Prostate gland (tissue), 2 donors: Measurements from ENCODE around the gene LMBRD2. TPM values are rescaled to one million over a fixed set of nuclear protein-coding genes. Genes with fewer than 3 reads are reported as not detected.

ENCODE experiments used
- DNase-seq: peaks from one replicate; pipeline ENCODE4 v3.0.0-alpha.2; 2019; ENCODE audit warnings: low spot score
- H3K27ac ChIP-seq, 2 donors: fragments of 200-600 bp; sonication (generic); 2 replicates each; pipeline ENCODE4 v1.5.1; 2017 to 2019
- H3K27me3 ChIP-seq: fragments of 200-600 bp; sonication (generic); replicated peaks from 2 replicates; pipeline ENCODE4 v1.5.1; 2019; ENCODE audit not compliant: insufficient read depth
- H3K36me3 ChIP-seq, 2 donors: fragments of 200-600 bp; sonication (generic); 1 replicate in 1 of 2; 2 replicates in 1 of 2; pipeline versions ENCODE4 v1.5.1 to v1.8.1; 2017 to 2019
- H3K4me1 ChIP-seq: fragments of 200-600 bp; sonication (generic); replicated peaks from 2 replicates; pipeline ENCODE4 v1.5.1; 2019
- H3K4me3 ChIP-seq, 2 donors: fragments of 200-600 bp; sonication (generic); 2 replicates each; pipeline ENCODE4 v1.5.1; 2017 to 2019
- H3K9me3 ChIP-seq: fragments of 200-600 bp; sonication (generic); 2 replicates; pipeline ENCODE4 v1.5.1; 2017
- POLR2A ChIP-seq: fragments of 450-650 bp; IDR thresholded peaks from one replicate; pipeline ENCODE4 v1.6.1; 2016; ENCODE audit warnings: antibody characterized with exemption, mild to moderate bottlenecking
- POLR2AphosphoS5 ChIP-seq: sonication (generic); formaldehyde crosslinking; IDR thresholded peaks from one replicate; pipeline ENCODE4 v1.6.1; 2017; ENCODE audit warnings: antibody characterized with exemption
- WGBS: methylation state at CpG from one replicate; pipeline ENCODE4 v1.1.5; 2018; 5-methylcytosine and 5-hydroxymethylcytosine counted together
- intact Hi-C: fragments of 100-400 bp; cut with DNase I; formaldehyde crosslinking; loops from one replicate; pipeline ENCODE4 v1.14.2; 2022
- microRNA counts, 2 donors: library from miRNA; unstranded; fragments of <30 nt; microRNA quantifications; one replicate each; lab custom pipeline; 2016 to 2017
- microRNA-seq: library from miRNA; unstranded; fragments of <30 nt; microRNA quantifications from one replicate; pipeline ENCODE4, GENCODE V29; 2016
- small RNA-seq, 2 donors: library from RNA; depleted of rRNA; stranded (forward); fragments of <200 nt; gene quantifications; one replicate each; pipeline ENCODE3, GENCODE V24; 2016
- total RNA-seq, 2 donors: library from RNA; depleted of rRNA; stranded (reverse); fragments of >200 nt; gene quantifications; one replicate each; pipeline ENCODE4 v1.1.0, GENCODE V29; 2016
- TF ChIP-seq, protein P1 (sequence below), 4 experiments: fragments of 200-600 bp in 2 of 4; fragments of 450-650 bp in 2 of 4; sonication (generic) in 2 of 4; IDR thresholded peaks; 1 replicate in 3 of 4; 2 replicates in 1 of 4; pipeline ENCODE4 v1.5.1; 2016 to 2019; ENCODE audit warnings: antibody characterized with exemption in 4 of 4, mild to moderate bottlenecking in 2 of 4, moderate library complexity in 2 of 4

LMBRD2 gene
- total RNA-seq, 2 donors from 2014 or later, result 7.4 to 15.7 TPM

DNA sequence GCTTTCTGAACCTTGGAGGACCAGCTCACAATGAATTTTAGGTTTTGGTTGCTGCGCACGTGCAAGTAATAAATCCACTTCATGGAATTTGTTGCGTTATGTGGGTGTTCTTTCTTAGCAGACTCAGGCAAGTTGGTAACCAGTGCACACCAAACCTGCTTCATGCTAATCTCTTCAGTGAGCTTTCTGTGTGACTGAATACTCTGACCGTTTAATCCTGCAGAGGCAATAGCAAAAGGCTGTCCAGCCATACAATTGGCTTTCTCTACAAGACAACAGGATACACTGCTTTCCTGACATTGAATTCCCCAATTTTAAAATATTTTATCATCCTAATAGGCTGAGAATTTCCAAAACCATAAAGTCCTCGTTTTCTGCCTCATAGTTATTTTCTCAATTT is 95.3 kb downstream of the LMBRD2 start:
- no peak overlapping the region for H3K27ac ChIP-seq
- 63% methylated on average over 5 of the region's 5 CpGs for WGBS
- DNase-seq, result no peak

DNA sequence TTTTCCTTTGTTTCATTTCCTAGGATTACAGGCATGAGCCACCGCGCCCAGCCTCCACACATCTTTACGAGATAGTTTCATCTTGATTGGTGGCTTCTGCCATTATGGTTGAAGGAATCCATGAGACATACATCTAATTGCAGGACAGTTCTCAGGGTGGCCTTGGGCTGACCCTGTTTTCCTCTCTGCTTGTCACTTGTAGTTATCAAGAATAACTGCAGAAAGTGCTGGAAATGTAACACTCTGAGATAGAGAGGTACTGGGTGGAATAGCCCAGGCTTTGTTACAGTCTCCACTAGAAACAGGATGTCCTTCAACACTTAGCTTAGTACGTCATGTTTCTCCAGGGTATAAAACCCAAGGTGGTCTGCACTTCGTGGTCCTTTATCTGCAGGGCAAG is 95.7 kb downstream of the LMBRD2 start:
- Histone ChIP-seq H3K4me3 (no peak overlapping the region), H3K36me3 (no peaks in the 10 kb centered on the region), H3K9me3 (no peaks in the 10 kb centered on the region), H3K27me3 (no peaks in the 10 kb centered on the region), H3K4me1 (no peaks in the 10 kb centered on the region), H3K27ac (no peak overlapping the region)
- WGBS, result 87% methylated on average over 5 of the region's 5 CpGs
- intact Hi-C loops, result no loop called here
- DNase-seq, result no peak
- TF ChIP-seq POLR2AphosphoS5 (no peak), POLR2A (no peak)
- TF ChIP-seq, protein P1, sequence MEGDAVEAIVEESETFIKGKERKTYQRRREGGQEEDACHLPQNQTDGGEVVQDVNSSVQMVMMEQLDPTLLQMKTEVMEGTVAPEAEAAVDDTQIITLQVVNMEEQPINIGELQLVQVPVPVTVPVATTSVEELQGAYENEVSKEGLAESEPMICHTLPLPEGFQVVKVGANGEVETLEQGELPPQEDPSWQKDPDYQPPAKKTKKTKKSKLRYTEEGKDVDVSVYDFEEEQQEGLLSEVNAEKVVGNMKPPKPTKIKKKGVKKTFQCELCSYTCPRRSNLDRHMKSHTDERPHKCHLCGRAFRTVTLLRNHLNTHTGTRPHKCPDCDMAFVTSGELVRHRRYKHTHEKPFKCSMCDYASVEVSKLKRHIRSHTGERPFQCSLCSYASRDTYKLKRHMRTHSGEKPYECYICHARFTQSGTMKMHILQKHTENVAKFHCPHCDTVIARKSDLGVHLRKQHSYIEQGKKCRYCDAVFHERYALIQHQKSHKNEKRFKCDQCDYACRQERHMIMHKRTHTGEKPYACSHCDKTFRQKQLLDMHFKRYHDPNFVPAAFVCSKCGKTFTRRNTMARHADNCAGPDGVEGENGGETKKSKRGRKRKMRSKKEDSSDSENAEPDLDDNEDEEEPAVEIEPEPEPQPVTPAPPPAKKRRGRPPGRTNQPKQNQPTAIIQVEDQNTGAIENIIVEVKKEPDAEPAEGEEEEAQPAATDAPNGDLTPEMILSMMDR (IDR thresholded peaks at IDR 0.05), result no peak

More for the DNA sequence above, 95.3 kb downstream of the LMBRD2 start:
- Histone ChIP-seq H3K4me3 (no peak overlapping the region), H3K4me1 (no peaks in the 10 kb centered on the region), H3K9me3 (no peaks in the 10 kb centered on the region), H3K36me3 (no peaks in the 10 kb centered on the region), H3K27me3 (no peaks in the 10 kb centered on the region)
- TF ChIP-seq, protein P1 (IDR thresholded peaks at IDR 0.05), result no peak
- TF ChIP-seq POLR2A (no peak), POLR2AphosphoS5 (no peak)
- intact Hi-C loops, result no loop called here

DNA sequence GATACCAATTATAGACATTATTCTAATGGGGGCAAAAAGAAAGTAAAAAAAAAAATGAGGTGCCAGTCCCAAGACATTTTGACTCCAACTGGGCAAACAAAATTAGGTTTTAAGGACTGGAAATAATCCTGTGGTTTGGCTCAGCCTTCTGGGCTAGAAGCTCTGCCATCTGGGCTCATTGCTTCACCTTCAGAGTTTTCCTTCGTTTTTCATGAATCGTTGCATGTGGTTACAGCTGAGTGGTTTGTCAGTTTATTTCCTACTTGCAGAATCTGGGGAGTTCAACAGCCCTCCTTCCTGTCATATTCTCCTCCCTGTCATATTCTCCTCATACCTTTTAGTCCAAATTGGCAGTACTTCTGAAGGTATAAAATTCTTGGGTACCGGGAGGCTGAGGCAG is 97.0 kb downstream of the LMBRD2 start:
- Histone ChIP-seq H3K9me3 (no peaks in the 10 kb centered on the region), H3K27me3 (no peaks in the 10 kb centered on the region), H3K4me3 (no peak overlapping the region), H3K27ac (no peak overlapping the region), H3K36me3 (no peaks in the 10 kb centered on the region), H3K4me1 (no peaks in the 10 kb centered on the region)
- intact Hi-C loops, result no loop called here
- 72% methylated on average over 3 of the region's 3 CpGs for WGBS
- no peak for DNase-seq
- TF ChIP-seq POLR2AphosphoS5 (no peak), POLR2A (no peak)
- TF ChIP-seq, protein P1 (IDR thresholded peaks at IDR 0.05), result no peak

GRCh38 chr5:36052538-36052937 is 99.1 kb downstream of the LMBRD2 start:
- no peaks in the 10 kb centered on the region for H3K27me3 ChIP-seq
- no peak for DNase-seq
- H3K27ac ChIP-seq, result no peak overlapping the region
- H3K36me3 ChIP-seq, result no peaks in the 10 kb centered on the region
- intact Hi-C loops, result no loop called here
- H3K4me3 ChIP-seq, result no peak overlapping the region
- TF ChIP-seq POLR2AphosphoS5 (no peak), POLR2A (no peak)
- TF ChIP-seq, protein P1 (IDR thresholded peaks at IDR 0.05), result no peak
- H3K9me3 ChIP-seq, result no peaks in the 10 kb centered on the region
- no peaks in the 10 kb centered on the region for H3K4me1 ChIP-seq

GRCh38 chr5:36049949-36050348 is 101.7 kb downstream of the LMBRD2 start:
- H3K9me3 ChIP-seq, result no peaks in the 10 kb centered on the region
- intact Hi-C loops, result no loop called here
- H3K27ac ChIP-seq, result no peak overlapping the region
- no peaks in the 10 kb centered on the region for H3K27me3 ChIP-seq
- no peak for DNase-seq
- TF ChIP-seq, protein P1 (IDR thresholded peaks at IDR 0.05), result no peak
- no peak for TF ChIP-seq POLR2AphosphoS5
- TF ChIP-seq POLR2A, result no peak
- no peak overlapping the region for H3K4me3 ChIP-seq
- no peaks in the 10 kb centered on the region for H3K4me1 ChIP-seq
- H3K36me3 ChIP-seq, result no peaks in the 10 kb centered on the region
- WGBS, result 84% methylated on average over 4 of the region's 4 CpGs

MicroRNA genes within 50 kb of the gene (microRNA counts, 767-probe panel; counts per million panel counts)
- 1,597 to 2,056 counts per million in 2 donors for microRNA hsa-miR-580 (lab: Ali Mortazavi, UCI)

Small RNA genes lying within 50 kb of the gene (microRNA-seq; reads per million reads assigned to microRNA genes)
- gene MIR580, result not detected

Small RNA genes lying within 50 kb of the gene (small RNA-seq; reads per million reads assigned to genes)
- gene AC016612.1 (0 reads per million in 2 donors), gene MIR580 (0 reads per million in 2 donors), gene RNU6-1305P (0 reads per million in 2 donors)

Other genes starting within 250 kb of the LMBRD2 start
- not detected for gene CAPSL, start 213.3 kb downstream of the LMBRD2 start, total RNA-seq
- gene UGT3A1, start 160.5 kb downstream of the LMBRD2 start, total RNA-seq, result 1 to 10 TPM in 1 of 2 donors, under 1 TPM in 1; 0.34 to 2.2 TPM
- gene UGT3A2, start 85.0 kb downstream of the LMBRD2 start, total RNA-seq, result 1 to 10 TPM in 1 of 2 donors, under 1 TPM in 1; 0.55 to 4.0 TPM
- 1 to 10 TPM; 7.8 to 9.3 TPM for gene SKP2, start 224 bp upstream of the LMBRD2 start, total RNA-seq
- 10 to 100 TPM; 21.6 to 37.9 TPM for gene NADK2, start 90.0 kb upstream of the LMBRD2 start, total RNA-seq
- gene RANBP3L, start 150.0 kb upstream of the LMBRD2 start, total RNA-seq, result 10 to 100 TPM; 17.7 to 21.2 TPM